GM10266 (cell line): ENCODE measurements around the gene VOPP1.

ENCODE experiments used
- DNase-seq: peaks from one replicate; pipeline ENCODE4 v3.0.0; 2012; ENCODE audit errors: extremely low spot score
- TF ChIP-seq, protein P1 (sequence below): IDR thresholded peaks from 2 replicates; pipeline ENCODE4 v1.5.1; 2012; ENCODE audit warnings: mild to moderate bottlenecking, low read depth; ENCODE audit not compliant: control insufficient read depth, insufficient read depth; ENCODE audit errors: missing control alignments

Gene VOPP1

DNA sequence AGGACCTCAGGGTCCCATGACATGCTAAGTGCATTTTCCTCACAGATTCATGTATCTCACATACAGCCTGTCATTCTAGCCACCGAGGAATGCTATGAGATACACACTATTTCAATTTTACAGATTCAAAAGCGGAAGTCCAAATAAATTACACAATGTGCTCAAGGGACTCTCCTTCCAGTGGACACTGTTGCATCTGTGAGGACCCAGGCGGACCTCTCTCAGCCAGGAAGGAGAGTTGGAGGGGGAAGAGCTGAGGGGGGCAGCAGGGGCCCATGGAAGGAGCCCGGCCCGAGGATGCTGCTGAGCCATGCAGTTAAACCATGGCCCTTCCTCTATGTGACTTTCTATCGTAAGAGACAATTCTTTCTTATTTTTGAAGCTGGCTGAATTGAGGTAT lies 93.6 kb downstream of the VOPP1 start:
- no peak for DNase-seq
- TF ChIP-seq, protein P1, sequence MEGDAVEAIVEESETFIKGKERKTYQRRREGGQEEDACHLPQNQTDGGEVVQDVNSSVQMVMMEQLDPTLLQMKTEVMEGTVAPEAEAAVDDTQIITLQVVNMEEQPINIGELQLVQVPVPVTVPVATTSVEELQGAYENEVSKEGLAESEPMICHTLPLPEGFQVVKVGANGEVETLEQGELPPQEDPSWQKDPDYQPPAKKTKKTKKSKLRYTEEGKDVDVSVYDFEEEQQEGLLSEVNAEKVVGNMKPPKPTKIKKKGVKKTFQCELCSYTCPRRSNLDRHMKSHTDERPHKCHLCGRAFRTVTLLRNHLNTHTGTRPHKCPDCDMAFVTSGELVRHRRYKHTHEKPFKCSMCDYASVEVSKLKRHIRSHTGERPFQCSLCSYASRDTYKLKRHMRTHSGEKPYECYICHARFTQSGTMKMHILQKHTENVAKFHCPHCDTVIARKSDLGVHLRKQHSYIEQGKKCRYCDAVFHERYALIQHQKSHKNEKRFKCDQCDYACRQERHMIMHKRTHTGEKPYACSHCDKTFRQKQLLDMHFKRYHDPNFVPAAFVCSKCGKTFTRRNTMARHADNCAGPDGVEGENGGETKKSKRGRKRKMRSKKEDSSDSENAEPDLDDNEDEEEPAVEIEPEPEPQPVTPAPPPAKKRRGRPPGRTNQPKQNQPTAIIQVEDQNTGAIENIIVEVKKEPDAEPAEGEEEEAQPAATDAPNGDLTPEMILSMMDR = no peak

- TF ChIP-seq, protein P1 = no peak
- DNase-seq = no peak
Observed at GRCh38 chr7:55477781-55478374, 94.4 kb downstream of the VOPP1 start.

DNA sequence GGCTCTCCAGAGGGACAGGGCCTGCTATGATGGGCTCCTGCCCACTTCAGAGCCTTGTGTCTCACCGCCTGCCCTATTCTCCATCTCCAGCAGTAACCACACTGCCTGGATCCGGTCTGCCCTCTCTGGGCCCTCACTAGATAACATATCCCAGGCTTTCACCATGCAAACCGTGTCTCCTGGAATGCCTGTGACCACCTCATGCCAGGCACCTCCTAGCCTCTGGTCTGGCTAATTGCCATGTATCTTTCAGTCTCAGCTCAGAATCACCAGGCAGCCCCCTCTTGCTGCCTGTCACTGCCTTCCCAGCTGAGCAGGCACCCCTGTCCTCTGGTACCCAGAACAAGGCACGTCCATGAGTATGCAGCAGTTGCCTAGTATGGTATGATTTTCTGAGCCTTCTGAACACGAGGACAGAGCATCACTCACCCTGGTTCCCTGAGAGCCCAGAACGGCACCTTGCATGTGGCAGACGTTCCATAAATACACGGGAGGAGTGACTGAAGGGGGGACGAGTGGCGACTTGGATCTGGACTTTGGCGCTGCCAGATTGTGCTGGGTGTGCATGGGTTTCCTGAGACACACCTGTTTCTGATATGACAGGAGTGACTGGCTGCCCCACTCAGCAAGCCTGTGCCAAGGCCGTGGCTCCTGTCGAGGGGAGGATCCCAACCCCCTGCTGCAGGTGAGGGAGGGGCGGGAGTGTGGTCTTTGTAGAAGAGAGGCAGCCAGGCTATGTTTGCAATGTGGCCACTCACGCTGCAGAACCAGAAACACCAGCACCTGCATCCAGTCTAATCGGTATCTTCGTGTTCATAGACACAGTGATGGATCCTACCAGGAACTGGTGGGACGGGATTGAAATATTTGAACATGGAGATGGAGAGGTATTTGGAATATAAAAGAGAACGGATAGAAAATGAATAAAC lies 95.2 kb downstream of the VOPP1 start:
- TF ChIP-seq, protein P1 = no peak
- DNase-seq = no peak

DNA sequence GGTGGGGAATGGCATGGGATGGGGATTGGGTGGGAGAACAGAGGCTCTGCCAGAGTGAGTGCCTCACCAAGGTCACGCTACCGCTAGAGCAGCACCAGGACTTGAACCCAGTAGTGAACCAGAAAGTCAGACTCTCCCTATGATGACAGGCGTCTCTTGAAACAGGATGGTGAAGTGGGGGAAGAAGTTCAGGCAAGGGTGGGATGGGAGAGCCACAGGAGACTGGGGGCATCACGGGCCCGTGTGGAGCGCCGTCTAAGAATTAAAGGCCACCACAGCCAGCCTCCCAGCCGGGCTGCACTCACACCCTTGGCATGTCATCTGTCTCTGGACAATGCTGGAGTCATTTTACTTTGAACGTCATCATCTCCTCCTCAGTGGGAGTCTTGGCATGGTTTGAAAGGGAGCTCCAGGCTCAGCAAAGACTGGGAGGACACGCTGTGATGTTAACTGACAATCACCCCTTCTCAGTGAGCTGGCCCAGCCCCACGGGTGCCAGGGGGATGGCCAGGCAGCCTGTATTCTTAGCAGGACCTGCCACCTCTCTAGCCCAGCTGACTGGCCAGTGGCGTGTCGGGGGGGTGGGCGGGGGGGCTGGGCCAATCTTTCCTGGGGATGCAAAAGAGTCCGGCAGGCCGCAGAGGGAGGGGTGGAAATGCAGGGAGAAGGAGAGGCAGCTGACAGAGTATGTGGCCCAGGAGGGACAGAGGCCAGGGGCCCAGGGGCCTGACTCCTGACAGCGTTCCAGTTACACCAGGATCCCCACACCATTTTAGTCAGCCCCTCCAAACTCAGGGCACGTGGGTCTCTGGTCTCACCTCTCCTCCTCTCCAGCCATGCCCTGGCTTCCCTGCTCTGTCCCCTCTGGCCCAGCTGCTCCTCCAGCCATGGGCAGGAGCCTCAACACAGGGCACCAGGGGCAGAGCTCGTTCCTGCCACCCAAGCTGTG lies 96.2 kb downstream of the VOPP1 start:
- TF ChIP-seq, protein P1 = no peak
- no peak for DNase-seq

GRCh38 chr7:55474944-55475854 lies 97.1 kb downstream of the VOPP1 start:
- DNase-seq = no peak
- TF ChIP-seq, protein P1 = no peak

DNA sequence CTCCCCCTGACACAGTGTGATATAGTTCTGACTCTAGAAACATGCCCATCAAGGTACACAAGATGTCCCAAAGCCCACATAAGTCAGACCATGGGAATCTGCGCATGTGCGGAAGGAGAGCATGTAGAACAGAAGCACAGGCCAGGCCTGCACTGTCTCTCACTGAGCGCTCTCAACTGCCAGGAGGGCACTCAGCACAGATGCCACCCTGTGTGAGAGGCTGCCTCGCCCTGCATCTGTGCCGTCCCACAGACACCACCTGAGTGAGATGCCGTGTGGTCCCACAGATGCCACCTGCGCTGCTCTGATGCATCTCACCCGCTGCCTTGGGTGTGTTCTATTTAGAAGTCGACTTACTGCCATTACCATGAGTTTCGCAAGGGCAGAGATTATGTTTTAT lies 98.4 kb downstream of the VOPP1 start:
- TF ChIP-seq, protein P1 = no peak
- no peak for DNase-seq
